Endothelial cell of umbilical vein (primary cell): ENCODE measurements around the gene TXNRD2.

Experiments used
- EZH2 ChIP-seq: IDR thresholded peaks from 2 replicates; pipeline ENCODE4 v1.6.1; 2012; ENCODE audit warnings: borderline replicate concordance, low read depth, mild to moderate bottlenecking, moderate library complexity, low read length, inconsistent platforms; ENCODE audit not compliant: severe bottlenecking
- FOS ChIP-seq: IDR thresholded peaks from 2 replicates; pipeline ENCODE4 v1.6.1; 2011; ENCODE audit warnings: mild to moderate bottlenecking, low read length, moderate library complexity, borderline replicate concordance; ENCODE audit not compliant: insufficient read depth
- GATA2 ChIP-seq: IDR thresholded peaks from 2 replicates; pipeline ENCODE4 v1.7.0; 2011; ENCODE audit warnings: low read depth, mild to moderate bottlenecking, moderate library complexity, mixed read lengths, low read length; ENCODE audit not compliant: insufficient read length, insufficient read depth
- JUN ChIP-seq: IDR thresholded peaks from 2 replicates; pipeline ENCODE4 v1.6.1; 2011; ENCODE audit warnings: borderline replicate concordance, low read depth; ENCODE audit not compliant: insufficient read length, insufficient read depth
- MYC ChIP-seq: IDR thresholded peaks from one replicate; pipeline ENCODE4 v1.6.1; 2011; ENCODE audit warnings: mild to moderate bottlenecking, low read depth, low read length
- POLR2A ChIP-seq: IDR thresholded peaks from 2 replicates; pipeline ENCODE4 v1.6.1; 2012; ENCODE audit warnings: low read depth, mild to moderate bottlenecking, control low read depth, low read length
- POLR2AphosphoS5 ChIP-seq: IDR thresholded peaks from 2 replicates; pipeline ENCODE4 v1.6.1; 2012; ENCODE audit warnings: low read depth, mild to moderate bottlenecking, control low read depth, low read length, moderate library complexity; ENCODE audit not compliant: insufficient read depth
- TF ChIP-seq, protein P1 (sequence below), 2 donors: IDR thresholded peaks; 1 replicate in 1 of 2; 2 replicates in 1 of 2; pipeline ENCODE4 v1.5.1; 2011; ENCODE audit warnings: low read length in 2 of 2, mild to moderate bottlenecking in 2 of 2, moderate library complexity in 2 of 2, control low read depth in 1 of 2, inconsistent platforms in 1 of 2, low read depth in 1 of 2; ENCODE audit not compliant: insufficient read depth in 1 of 2; ENCODE audit errors: extremely low read depth in 1 of 2
- TF ChIP-seq, protein P2 (sequence below): IDR thresholded peaks from 2 replicates; pipeline ENCODE4 v1.6.1; 2011; ENCODE audit not compliant: insufficient read depth, insufficient read length

DNA sequence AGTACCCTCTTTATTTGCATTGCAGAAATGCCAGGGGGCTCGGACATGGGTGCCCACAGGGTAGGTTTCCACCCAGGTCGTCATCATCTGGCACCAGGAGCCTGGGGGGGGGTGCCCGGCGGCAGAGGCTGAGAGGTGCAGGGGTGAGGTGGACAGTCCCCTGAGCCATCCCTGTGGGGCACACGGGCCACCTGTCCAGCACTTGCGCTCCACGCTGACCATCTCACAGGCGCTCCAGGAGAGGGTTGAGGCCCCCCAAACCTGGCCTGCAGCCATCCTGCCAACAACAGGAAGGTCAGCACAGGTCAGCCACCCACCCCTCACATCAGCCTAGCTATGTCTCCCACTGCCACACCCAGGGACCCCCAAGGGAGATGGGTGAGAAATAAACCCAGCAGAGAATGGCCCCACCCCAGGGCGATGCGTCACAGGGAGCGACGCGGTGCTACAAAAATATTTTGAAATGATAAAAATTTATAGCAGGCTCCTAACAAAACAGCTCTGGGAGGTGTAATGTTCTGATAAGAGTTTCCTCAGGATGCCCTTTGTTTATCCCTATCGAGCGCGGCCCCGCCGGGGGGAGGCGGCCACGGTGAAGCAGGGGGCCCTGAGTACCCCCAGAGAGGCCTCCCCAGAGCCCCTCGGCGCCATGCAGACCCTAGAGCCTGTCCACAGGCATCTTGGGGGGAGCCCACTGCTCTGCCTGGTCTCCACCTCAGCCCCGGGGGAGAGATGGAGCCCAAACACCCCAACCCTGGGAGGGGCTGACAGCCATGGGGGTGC, 65.9 kb downstream of the TXNRD2 start:
- TF ChIP-seq POLR2AphosphoS5 (peak; percentile 75), EZH2 (no peak), POLR2A (peak; percentile 51), FOS (peak; percentile 66), MYC (no peak), JUN (no peak), GATA2 (peak; percentile 91)
- TF ChIP-seq, protein P1, sequence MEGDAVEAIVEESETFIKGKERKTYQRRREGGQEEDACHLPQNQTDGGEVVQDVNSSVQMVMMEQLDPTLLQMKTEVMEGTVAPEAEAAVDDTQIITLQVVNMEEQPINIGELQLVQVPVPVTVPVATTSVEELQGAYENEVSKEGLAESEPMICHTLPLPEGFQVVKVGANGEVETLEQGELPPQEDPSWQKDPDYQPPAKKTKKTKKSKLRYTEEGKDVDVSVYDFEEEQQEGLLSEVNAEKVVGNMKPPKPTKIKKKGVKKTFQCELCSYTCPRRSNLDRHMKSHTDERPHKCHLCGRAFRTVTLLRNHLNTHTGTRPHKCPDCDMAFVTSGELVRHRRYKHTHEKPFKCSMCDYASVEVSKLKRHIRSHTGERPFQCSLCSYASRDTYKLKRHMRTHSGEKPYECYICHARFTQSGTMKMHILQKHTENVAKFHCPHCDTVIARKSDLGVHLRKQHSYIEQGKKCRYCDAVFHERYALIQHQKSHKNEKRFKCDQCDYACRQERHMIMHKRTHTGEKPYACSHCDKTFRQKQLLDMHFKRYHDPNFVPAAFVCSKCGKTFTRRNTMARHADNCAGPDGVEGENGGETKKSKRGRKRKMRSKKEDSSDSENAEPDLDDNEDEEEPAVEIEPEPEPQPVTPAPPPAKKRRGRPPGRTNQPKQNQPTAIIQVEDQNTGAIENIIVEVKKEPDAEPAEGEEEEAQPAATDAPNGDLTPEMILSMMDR (IDR thresholded peaks at IDR 0.05; ENCODE audit: extremely low read depth in 1 of 2, insufficient read depth in 1 of 2, low read depth in 1 of 2, low read length in 2 of 2), result no peak
- TF ChIP-seq, protein P2, sequence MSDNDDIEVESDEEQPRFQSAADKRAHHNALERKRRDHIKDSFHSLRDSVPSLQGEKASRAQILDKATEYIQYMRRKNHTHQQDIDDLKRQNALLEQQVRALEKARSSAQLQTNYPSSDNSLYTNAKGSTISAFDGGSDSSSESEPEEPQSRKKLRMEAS, result no peak
